Natural killer cell (primary cell): Measurements from ENCODE around the gene NME7. TPM values are rescaled to one million over a fixed set of nuclear protein-coding genes. Genes with fewer than 3 reads are reported as not detected.

ENCODE experiments used
- ATAC-seq, 3 donors: fragments of 150-1000 bp in 2 of 3; fragments of 200-7000 bp in 1 of 3; cut with Tn5 transposase; 1 replicate in 1 of 3; 2 replicates in 2 of 3; pipeline ENCODE4 v1.10.0; 2021; ENCODE audit warnings: mild to moderate bottlenecking in 2 of 3, moderate library complexity in 2 of 3
- DNase-seq, 2 donors: peaks; one replicate each; pipeline versions ENCODE4 v3.0.0 to v3.0.0-alpha.2; 2013 to 2021; ENCODE audit warnings: mixed read lengths in 1 of 2
- H3K27ac ChIP-seq: one replicate; pipeline ENCODE4 v1.5.1; 2013; ENCODE audit warnings: mild to moderate bottlenecking, low read length
- H3K27me3 ChIP-seq: one replicate; pipeline ENCODE4 v1.6.1; 2013; ENCODE audit warnings: low read length; ENCODE audit not compliant: control insufficient read depth, insufficient read depth
- H3K36me3 ChIP-seq: one replicate; pipeline ENCODE4 v1.6.1; 2013; ENCODE audit warnings: low read length; ENCODE audit not compliant: control insufficient read depth, insufficient read depth
- H3K4me1 ChIP-seq: one replicate; pipeline ENCODE4 v1.6.1; 2013; ENCODE audit warnings: low read length; ENCODE audit not compliant: control insufficient read depth, insufficient read depth
- H3K4me3 ChIP-seq: one replicate; pipeline ENCODE4 v1.5.1; 2013; ENCODE audit warnings: low read length
- H3K9me3 ChIP-seq: one replicate; pipeline ENCODE4 v1.6.1; 2013; ENCODE audit warnings: low read length; ENCODE audit not compliant: control insufficient read depth, insufficient read depth
- H3K27ac Mint-ChIP-seq, 2 donors: one replicate each; pipeline ENCODE4 v1.8.0; 2022; ENCODE audit warnings: mild to moderate bottlenecking in 2 of 2, mixed read lengths in 2 of 2, moderate library complexity in 1 of 2
- H3K27me3 Mint-ChIP-seq, 2 donors: one replicate each; pipeline ENCODE4 v1.8.0; 2022; ENCODE audit warnings: low read depth in 2 of 2, mixed read lengths in 2 of 2
- H3K36me3 Mint-ChIP-seq: one replicate; pipeline ENCODE4 v1.8.0; 2022; ENCODE audit warnings: mixed read lengths
- H3K4me1 Mint-ChIP-seq, 2 donors: one replicate each; pipeline ENCODE4 v1.8.0; 2022; ENCODE audit warnings: mixed read lengths in 2 of 2
- H3K4me3 Mint-ChIP-seq: one replicate; pipeline ENCODE4 v1.8.0; 2022; ENCODE audit warnings: mild to moderate bottlenecking, moderate library complexity, mixed read lengths
- H3K9me3 Mint-ChIP-seq, 2 donors: one replicate each; pipeline ENCODE4 v1.8.0; 2022; ENCODE audit warnings: mixed read lengths in 2 of 2
- WGBS: methylation state at CpG from one replicate; pipeline ENCODE4 v1.1.7; 2013; ENCODE audit warnings: missing lambda C conversion rate; ENCODE audit not compliant: insufficient coverage; 5-methylcytosine and 5-hydroxymethylcytosine counted together
- intact Hi-C: fragments of 100-400 bp; cut with micrococcal nuclease; formaldehyde crosslinking; loops from one replicate; pipeline ENCODE4 v1.14.2; 2022
- total RNA-seq, 4 donors: library from RNA; stranded (reverse); fragments of 120-200 nt in 1 of 4; gene quantifications; one replicate each; pipeline versions ENCODE4 v1.2.3 to v1.2.4, GENCODE V29; 2013 to 2022
- TF ChIP-seq, protein P1 (sequence below): fragments of 200-600 bp; IDR thresholded peaks from one replicate; pipeline ENCODE4 v1.8.0; 2022; ENCODE audit warnings: antibody characterized with exemption

NME7 gene
- total RNA-seq, 3 donors from 2014 or later (not counting 1 experiment from before 2014, with no cell fraction given), result 5.2 to 9.9 (median 9.8) TPM

DNA sequence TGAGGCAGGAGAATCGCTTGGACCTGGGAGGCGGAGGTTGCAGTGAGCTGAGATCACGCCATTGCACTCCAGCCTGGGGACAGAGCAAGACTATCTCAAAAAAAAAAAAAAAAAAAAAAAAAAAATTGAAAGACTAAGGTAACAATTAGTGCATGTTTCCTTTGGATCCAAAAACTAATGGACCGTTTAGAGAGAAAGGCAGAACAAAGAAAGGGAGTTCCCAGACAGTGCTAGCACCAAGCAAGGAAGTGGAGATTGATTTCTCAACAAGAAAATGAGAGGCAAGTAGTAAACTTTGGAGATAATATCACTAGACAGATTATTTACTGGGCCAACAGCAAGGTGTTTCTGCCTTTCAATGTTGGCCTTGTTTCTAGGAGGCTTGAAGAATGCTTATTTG is 236.9 kb downstream of the NME7 start:
- H3K4me3 Mint-ChIP-seq, result no peak overlapping the region
- Histone ChIP-seq H3K9me3 (no peaks in the 10 kb centered on the region), H3K27me3 (no peaks in the 10 kb centered on the region), H3K27ac (no peak overlapping the region), H3K36me3 (peaks cover 3% of the 10 kb centered on the region), H3K4me3 (no peak overlapping the region), H3K4me1 (peaks cover 3% of the 10 kb centered on the region)
- peaks cover 24 to 25% of the 10 kb centered on the region in 2 donors for H3K4me1 Mint-ChIP-seq
- H3K36me3 Mint-ChIP-seq, result no peaks in the 10 kb centered on the region
- TF ChIP-seq, protein P1, sequence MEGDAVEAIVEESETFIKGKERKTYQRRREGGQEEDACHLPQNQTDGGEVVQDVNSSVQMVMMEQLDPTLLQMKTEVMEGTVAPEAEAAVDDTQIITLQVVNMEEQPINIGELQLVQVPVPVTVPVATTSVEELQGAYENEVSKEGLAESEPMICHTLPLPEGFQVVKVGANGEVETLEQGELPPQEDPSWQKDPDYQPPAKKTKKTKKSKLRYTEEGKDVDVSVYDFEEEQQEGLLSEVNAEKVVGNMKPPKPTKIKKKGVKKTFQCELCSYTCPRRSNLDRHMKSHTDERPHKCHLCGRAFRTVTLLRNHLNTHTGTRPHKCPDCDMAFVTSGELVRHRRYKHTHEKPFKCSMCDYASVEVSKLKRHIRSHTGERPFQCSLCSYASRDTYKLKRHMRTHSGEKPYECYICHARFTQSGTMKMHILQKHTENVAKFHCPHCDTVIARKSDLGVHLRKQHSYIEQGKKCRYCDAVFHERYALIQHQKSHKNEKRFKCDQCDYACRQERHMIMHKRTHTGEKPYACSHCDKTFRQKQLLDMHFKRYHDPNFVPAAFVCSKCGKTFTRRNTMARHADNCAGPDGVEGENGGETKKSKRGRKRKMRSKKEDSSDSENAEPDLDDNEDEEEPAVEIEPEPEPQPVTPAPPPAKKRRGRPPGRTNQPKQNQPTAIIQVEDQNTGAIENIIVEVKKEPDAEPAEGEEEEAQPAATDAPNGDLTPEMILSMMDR, result no peak
- no peak overlapping the region for H3K27ac Mint-ChIP-seq
- intact Hi-C loops, result loop anchor here (10.0 kb wide), 1 partner anchor 526 kb away; no protein-coding TSS in a partner anchor
- no peaks in the 10 kb centered on the region for H3K27me3 Mint-ChIP-seq
- ATAC-seq, result no peak
- WGBS, result 98% methylated on average over 4 of the region's 4 CpGs
- H3K9me3 Mint-ChIP-seq, result no peaks in the 10 kb centered on the region
- DNase-seq, result no peak

DNA sequence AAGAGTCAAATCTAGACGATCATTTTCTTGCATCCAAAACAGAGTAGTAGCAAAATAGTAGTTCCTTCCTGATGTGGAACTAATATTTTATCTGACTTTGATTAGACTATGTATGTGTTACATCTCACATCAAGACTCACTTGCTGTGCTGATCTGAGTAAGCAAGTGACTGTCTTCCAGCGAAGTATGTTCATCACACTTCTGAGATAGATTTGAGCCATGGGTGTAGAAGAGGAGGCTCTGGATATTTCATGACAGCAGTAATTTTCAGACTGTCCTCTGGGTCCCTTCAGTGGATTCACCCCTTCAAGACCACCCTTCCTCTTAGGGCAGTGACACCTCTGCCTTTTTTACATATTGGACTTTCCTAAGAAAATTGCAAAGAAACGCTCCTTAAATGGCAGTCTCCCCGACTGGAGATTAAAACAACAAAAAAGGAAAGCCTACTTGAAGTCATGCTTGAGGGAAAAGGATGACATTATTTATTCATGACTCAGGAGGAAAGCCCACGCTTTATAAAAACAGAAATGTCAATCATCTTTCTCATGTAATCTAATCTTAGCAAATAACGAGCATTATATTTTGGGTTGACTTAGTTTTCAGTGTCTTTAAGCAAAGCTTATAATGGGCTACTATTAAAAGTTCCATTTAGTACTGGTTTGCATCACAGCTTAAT is 238.3 kb downstream of the NME7 start:
- TF ChIP-seq, protein P1, result no peak
- H3K27ac ChIP-seq, result no peak overlapping the region
- WGBS, result 100% methylated on average over 3 of the region's 6 CpGs
- no peaks in the 10 kb centered on the region for H3K9me3 ChIP-seq
- Mint-ChIP-seq H3K27ac (no peak overlapping the region), H3K9me3 (no peaks in the 10 kb centered on the region), H3K27me3 (no peaks in the 10 kb centered on the region), H3K36me3 (no peaks in the 10 kb centered on the region), H3K4me1 (peaks cover 23% of the 10 kb centered on the region in 2 donors), H3K4me3 (no peak overlapping the region)
- H3K36me3 ChIP-seq, result peaks cover 3% of the 10 kb centered on the region
- no peaks in the 10 kb centered on the region for H3K27me3 ChIP-seq
- H3K4me3 ChIP-seq, result no peak overlapping the region
- intact Hi-C loops, result no loop called here
- H3K4me1 ChIP-seq, result peaks cover 3% of the 10 kb centered on the region
- DNase-seq (no peak), ATAC-seq (no peak)

GRCh38 chr1:169128562-169128961 is 239.0 kb downstream of the NME7 start:
- no peaks in the 10 kb centered on the region for H3K27me3 Mint-ChIP-seq
- no peak for DNase-seq
- no peak overlapping the region for H3K27ac Mint-ChIP-seq
- H3K36me3 ChIP-seq, result peaks cover 3% of the 10 kb centered on the region
- H3K9me3 Mint-ChIP-seq, result no peaks in the 10 kb centered on the region
- TF ChIP-seq, protein P1, result no peak
- peaks cover 16 to 17% of the 10 kb centered on the region in 2 donors for H3K4me1 Mint-ChIP-seq
- no peaks in the 10 kb centered on the region for H3K9me3 ChIP-seq
- 100% methylated on average over 1 of the region's 2 CpGs for WGBS
- no peak for ATAC-seq
- H3K27ac ChIP-seq, result no peak overlapping the region
- intact Hi-C loops, result no loop called here
- no peaks in the 10 kb centered on the region for H3K27me3 ChIP-seq
- no peak overlapping the region for H3K4me3 Mint-ChIP-seq
- H3K4me1 ChIP-seq, result peaks cover 3% of the 10 kb centered on the region
- H3K36me3 Mint-ChIP-seq, result no peaks in the 10 kb centered on the region
- no peak overlapping the region for H3K4me3 ChIP-seq

- Histone ChIP-seq H3K4me1 (no peaks in the 10 kb centered on the region), H3K9me3 (no peaks in the 10 kb centered on the region), H3K27me3 (no peaks in the 10 kb centered on the region), H3K36me3 (peaks cover 3% of the 10 kb centered on the region), H3K4me3 (no peak overlapping the region), H3K27ac (no peak overlapping the region)
- ATAC-seq, result no peak
- intact Hi-C loops, result no loop called here
- Mint-ChIP-seq H3K4me3 (no peak overlapping the region), H3K4me1 (peaks cover 3 to 4% of the 10 kb centered on the region in 2 donors), H3K27ac (no peak overlapping the region), H3K36me3 (no peaks in the 10 kb centered on the region), H3K9me3 (no peaks in the 10 kb centered on the region), H3K27me3 (no peaks in the 10 kb centered on the region)
- WGBS, result 87% methylated on average over 2 of the region's 3 CpGs
- DNase-seq, result no peak
- TF ChIP-seq, protein P1, result no peak
Observed at GRCh38 chr1:169127305-169127704, 240.3 kb downstream of the NME7 start.
